HT1080 (cell line): ENCODE data around the gene C1QTNF1. TPM values are rescaled to one million over a fixed set of nuclear protein-coding genes. Genes with fewer than 3 reads are reported as not detected.

Experiments used
- DNase-seq: peaks from one replicate; pipeline ENCODE4 v3.0.0-alpha.2; 2015; ENCODE audit warnings: low read depth
- total RNA-seq: library from RNA; depleted of rRNA; stranded (reverse); fragments of >200 nt; shearing (Covaris generic); gene quantifications from 2 replicates; pipeline ENCODE4 v1.2.3, GENCODE V29; 2014; rRNA removed

The C1QTNF1 gene
- total RNA-seq, 1 experiment from 2014 or later: 0.45 TPM

- no peak for DNase-seq
Measured at GRCh38 chr17:79090443-79091225, 66.7 kb downstream of the C1QTNF1 start.

DNA sequence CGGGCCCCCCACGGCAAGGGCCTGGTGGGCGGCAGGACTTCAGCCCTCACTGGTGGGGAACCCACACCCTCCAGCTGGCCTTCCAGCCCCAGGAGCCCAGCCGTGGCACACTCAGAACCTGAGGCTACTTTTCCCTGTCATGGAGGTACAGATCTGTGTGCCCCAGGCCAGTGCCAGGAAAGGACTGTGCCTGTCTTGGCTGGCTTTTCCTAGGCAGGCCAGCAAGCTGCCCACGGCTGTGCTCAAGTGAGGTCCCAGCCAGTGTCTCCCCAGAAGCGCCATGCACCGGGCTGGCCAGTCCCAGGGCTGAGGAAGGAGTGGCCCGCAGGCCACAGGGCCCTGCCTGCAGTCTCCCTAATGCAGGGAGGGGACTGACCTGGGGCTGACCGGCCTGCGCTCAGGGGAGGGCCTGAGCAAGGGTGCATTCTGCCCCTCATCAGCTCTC is 67.3 kb downstream of the C1QTNF1 start:
- DNase-seq: no peak

- no peak for DNase-seq
Measured at GRCh38 chr17:79092567-79092966, 68.6 kb downstream of the C1QTNF1 start.

DNA sequence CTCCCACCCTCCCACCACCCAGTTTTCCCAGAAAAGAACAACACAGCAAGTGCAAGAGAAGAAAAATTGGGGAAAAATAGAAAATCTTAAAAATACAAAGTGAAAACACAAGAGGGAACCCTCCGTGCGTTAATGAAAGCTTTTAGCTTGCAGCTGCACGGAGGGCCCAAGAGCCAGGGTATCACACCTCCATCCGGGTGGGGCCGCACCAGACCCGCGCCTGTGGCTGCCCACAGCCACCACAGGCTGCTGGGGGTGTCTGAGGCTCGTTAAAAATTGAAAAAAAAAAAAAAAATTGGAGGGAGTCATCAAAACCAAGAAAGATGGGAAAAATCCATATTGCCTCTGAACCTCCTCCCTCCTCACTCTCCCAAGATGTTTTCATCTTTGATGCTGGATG is 69.3 kb downstream of the C1QTNF1 start:
- DNase-seq: no peak

- DNase-seq: no peak
Measured at GRCh38 chr17:79094261-79094660, 70.3 kb downstream of the C1QTNF1 start.

DNA sequence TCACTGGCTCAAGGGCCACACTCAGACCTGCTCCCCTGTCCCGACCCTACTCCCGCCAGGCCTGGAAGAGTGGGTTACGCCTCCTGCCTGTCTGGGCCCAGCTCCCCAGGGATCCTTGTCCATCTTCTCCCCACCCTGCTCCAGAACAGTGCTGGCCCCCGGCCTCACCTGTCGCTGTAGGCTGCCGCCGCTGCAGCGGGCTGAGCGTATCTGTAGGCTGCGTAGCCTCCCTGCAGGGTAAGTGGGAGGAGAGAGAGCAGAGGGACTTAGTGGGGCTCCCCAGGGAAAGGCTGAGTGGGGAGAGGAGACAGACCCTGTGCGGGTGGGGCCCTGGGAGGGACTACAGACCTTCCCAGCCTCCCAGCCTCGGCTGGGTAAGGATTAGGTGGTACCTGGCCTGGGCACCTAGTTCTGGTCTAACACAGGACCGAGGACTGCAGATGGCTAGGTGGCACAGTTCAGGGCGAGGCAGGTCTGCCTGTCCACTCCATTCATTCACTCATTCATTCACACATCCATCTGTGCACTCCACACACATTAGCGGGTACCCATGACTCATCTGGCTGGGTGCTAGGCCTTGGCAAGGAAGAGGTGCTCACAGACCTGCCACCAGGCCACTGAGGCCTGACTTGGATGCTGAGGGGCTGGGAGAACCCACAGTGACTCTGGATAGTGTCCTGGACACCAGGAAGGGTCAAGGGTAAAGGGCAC is 71.5 kb downstream of the C1QTNF1 start:
- DNase-seq: no peak

DNA sequence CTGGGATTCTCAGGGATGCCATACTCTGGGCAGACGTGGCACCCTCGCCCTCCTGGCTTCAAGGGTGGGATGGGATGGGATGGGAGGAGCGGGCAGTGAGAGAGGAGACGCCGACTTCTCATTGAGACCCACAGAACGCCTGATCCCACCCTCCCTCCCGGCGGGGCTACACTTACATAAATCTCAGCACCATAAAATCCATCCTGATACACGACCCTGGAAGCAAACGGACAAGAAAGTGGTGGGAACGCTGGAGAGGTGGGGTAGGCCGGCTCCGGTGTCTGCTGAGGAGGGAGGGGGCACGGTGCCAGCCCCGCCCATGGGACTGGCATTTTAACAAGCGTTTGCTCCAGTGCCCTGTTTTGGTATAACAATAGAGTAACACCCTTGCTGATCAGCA is 72.5 kb downstream of the C1QTNF1 start:
- DNase-seq: no peak

DNA sequence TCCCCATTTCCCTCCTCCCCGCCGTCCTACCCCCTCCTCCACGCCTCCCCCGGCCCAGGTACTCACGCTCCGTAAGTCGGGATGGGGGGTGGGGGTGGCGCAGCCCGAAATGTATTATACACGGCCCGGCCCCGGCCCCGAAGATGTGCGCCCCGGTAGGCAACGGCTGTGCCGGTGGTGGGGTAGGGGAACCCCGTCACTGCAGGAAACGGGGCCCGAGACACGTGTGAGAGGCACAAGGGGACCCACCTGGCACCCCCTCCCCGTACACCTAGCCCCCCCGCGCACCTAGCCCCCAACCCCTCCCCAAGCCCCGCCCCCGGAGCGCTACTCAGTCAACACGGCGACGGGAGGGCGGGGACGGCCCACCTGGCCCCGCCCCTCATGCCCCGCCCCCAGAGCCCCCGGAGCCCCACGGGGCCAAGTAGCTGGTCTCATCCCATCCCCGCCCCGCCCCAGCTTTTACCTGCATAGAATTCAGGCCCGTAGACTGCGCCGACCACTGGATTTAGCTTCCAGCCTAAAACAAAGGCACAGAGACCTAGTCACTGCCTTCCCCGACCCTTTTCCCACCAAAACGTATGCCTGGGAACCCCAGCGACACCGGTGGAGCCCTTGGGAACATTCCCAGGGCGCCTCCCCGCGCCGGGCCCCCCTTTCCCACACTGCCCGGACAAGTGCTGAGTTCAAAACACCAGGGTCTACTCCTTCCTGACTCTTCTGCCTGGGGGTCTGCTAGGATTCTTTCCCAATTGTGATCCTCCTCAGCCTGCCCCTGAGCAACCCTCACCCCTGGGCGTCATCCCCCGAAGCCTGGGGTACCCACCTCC is 73.5 kb downstream of the C1QTNF1 start:
- DNase-seq: no peak

DNA sequence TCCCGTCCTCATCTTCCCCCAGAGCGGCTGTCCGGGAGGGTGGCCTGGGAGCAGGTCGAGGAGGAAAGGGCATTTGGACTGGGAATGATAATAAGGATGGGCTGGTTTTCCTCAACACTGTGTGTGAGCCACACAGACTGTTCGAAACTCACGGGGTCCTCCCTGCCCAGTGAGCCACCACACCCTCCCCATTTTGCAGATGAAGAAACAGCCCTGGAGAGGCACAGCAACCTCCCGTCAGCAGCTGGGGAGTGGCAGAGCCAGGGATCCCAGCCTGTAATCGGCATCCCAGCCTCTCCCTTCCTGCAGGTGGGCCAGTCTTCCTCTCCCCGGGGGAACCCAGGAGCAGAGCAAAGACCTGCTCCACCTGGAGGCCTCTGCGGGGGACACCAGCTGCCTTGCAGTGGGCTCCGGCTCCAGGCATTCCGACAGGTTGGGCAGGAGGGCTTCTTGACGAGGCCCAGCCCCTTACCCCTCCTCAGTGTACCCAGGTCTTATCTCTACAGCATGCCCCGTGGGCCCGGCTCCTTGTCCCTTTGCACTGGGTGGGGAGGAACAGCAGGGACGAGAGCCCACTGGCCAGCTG is 74.4 kb downstream of the C1QTNF1 start:
- DNase-seq: no peak

Other genes starting within 250 kb of the C1QTNF1 start
- 13.4 and 14.0 TPM in 2 replicates for gene CYTH1, start 241.9 kb upstream of the C1QTNF1 start, total RNA-seq
- 20.8 and 22.2 TPM in 2 replicates for gene USP36, start 183.4 kb upstream of the C1QTNF1 start, total RNA-seq
- 0.27 and 0.55 TPM in 2 replicates for gene CEP295NL, start 121.0 kb upstream of the C1QTNF1 start, total RNA-seq
- gene TIMP2, start 98.8 kb upstream of the C1QTNF1 start, total RNA-seq: 78.0 and 119 TPM in 2 replicates
- 375 and 383 TPM in 2 replicates for gene LGALS3BP, start 44.2 kb upstream of the C1QTNF1 start, total RNA-seq
- 71.1 and 92.2 TPM in 2 replicates for gene CANT1, start 14.4 kb upstream of the C1QTNF1 start, total RNA-seq
- 5.1 and 7.2 TPM in 2 replicates for gene ENGASE, start 50.7 kb downstream of the C1QTNF1 start, total RNA-seq